Astrocyte (in vitro differentiated cells and primary cell): ENCODE measurements around the gene ZNF81. TPM values are rescaled to one million over a fixed set of nuclear protein-coding genes. Genes with fewer than 3 reads are reported as not detected.

Experiments
- DNase-seq: peaks from one replicate; pipeline ENCODE4 v3.0.0-alpha.2; 2010; ENCODE audit warnings: low read depth
- FAIRE-seq: peaks from 2 replicates; lab custom pipeline; 2011; peaks lifted over from hg19 to GRCh38; lab: Jason Lieb, UNC
- H2AFZ ChIP-seq: 2 replicates; pipeline ENCODE4 v1.6.0; 2012; ENCODE audit warnings: low read depth, low read length, inconsistent platforms
- H3K27ac ChIP-seq: 2 replicates; pipeline ENCODE4 v1.5.1; 2011; ENCODE audit warnings: low read depth, low read length, inconsistent platforms
- H3K27me3 ChIP-seq: 2 replicates; pipeline ENCODE4 v1.6.0; 2011; ENCODE audit warnings: low read length, inconsistent platforms; ENCODE audit not compliant: insufficient read depth
- H3K36me3 ChIP-seq: 2 replicates; pipeline ENCODE4 v1.5.1; 2011; ENCODE audit warnings: low read length, inconsistent platforms; ENCODE audit not compliant: insufficient read depth
- H3K4me1 ChIP-seq: 2 replicates; pipeline ENCODE4 v1.5.1; 2011; ENCODE audit warnings: low read length, inconsistent platforms; ENCODE audit not compliant: insufficient read depth
- H3K4me2 ChIP-seq: 2 replicates; pipeline ENCODE4 v1.6.0; 2012; ENCODE audit warnings: low read length, inconsistent platforms
- H3K4me3 ChIP-seq: 2 replicates; pipeline ENCODE4 v1.5.1; 2011; ENCODE audit warnings: low read depth, mild to moderate bottlenecking, low read length, inconsistent platforms; ENCODE audit not compliant: insufficient read depth
- H3K79me2 ChIP-seq: 2 replicates; pipeline ENCODE4 v1.6.0; 2012; ENCODE audit warnings: mild to moderate bottlenecking, low read length, inconsistent platforms; ENCODE audit not compliant: insufficient read depth
- H3K9ac ChIP-seq: 2 replicates; pipeline ENCODE4 v1.6.0; 2012; ENCODE audit warnings: mild to moderate bottlenecking, low read length, inconsistent platforms
- H3K9me3 ChIP-seq: 2 replicates; pipeline ENCODE4 v1.5.1; 2012; ENCODE audit warnings: low read depth, mild to moderate bottlenecking, low read length, inconsistent platforms; ENCODE audit not compliant: insufficient read depth
- H4K20me1 ChIP-seq: 2 replicates; pipeline ENCODE4 v1.6.0; 2012; ENCODE audit warnings: low read length, inconsistent platforms; ENCODE audit not compliant: insufficient read depth
- H3K27ac Mint-ChIP-seq: one replicate; pipeline ENCODE4 v1.8.0; 2021; ENCODE audit warnings: mild to moderate bottlenecking, mixed read lengths; ENCODE audit not compliant: unreplicated experiment
- H3K27me3 Mint-ChIP-seq: one replicate; pipeline ENCODE4 v1.8.0; 2021; ENCODE audit warnings: low read depth, mixed read lengths; ENCODE audit not compliant: unreplicated experiment
- H3K36me3 Mint-ChIP-seq: one replicate; pipeline ENCODE4 v1.8.0; 2021; ENCODE audit warnings: low read depth, mixed read lengths; ENCODE audit not compliant: unreplicated experiment
- H3K4me1 Mint-ChIP-seq: one replicate; pipeline ENCODE4 v1.8.0; 2021; ENCODE audit warnings: low read depth, mixed read lengths; ENCODE audit not compliant: unreplicated experiment
- H3K4me3 Mint-ChIP-seq: one replicate; pipeline ENCODE4 v1.8.0; 2021; ENCODE audit warnings: mild to moderate bottlenecking, moderate library complexity, mixed read lengths; ENCODE audit not compliant: unreplicated experiment
- H3K9me3 Mint-ChIP-seq: one replicate; pipeline ENCODE4 v1.8.0; 2021; ENCODE audit warnings: mild to moderate bottlenecking, mixed read lengths; ENCODE audit not compliant: unreplicated experiment
- EZH2 ChIP-seq: IDR thresholded peaks from 2 replicates; pipeline ENCODE4 v1.6.1; 2012; ENCODE audit warnings: mild to moderate bottlenecking, low read length, inconsistent platforms; ENCODE audit not compliant: insufficient read depth
- total RNA-seq: library from RNA; stranded (reverse); gene quantifications from 2 replicates; pipeline ENCODE4 v1.2.1, GENCODE V29; 2021
- TF ChIP-seq, protein P1 (sequence below): IDR thresholded peaks from 2 replicates; pipeline ENCODE4 v1.5.1; 2011; ENCODE audit warnings: low read depth, mild to moderate bottlenecking, inconsistent platforms, low read length, moderate library complexity; ENCODE audit not compliant: insufficient read depth

Gene ZNF81
- total RNA-seq, 1 donor from 2014 or later: 8.6 TPM

DNA sequence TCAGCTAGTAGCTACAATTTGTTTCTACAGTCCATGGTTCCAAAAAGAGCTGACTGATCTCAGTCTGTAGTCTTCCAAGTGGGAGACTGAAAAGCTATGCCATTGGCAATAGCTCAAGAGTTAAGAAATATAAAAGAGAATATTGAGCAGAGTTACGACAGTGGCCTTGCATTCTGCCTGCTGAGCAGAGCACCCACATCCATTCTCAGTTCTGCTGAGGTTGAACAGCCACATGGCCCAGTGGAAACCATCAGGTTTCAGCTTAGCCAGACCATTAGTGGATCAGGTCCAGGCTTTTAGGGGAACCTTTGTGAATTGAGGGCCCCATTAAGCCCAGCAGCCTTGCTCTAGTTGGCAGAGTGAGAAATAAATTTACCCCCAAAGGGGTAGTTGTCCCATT is 28.1 kb downstream of the ZNF81 start:
- no peak overlapping the region for H3K9ac ChIP-seq

GRCh38 chrX:47873123-47873522 is 36.4 kb downstream of the ZNF81 start:
- H3K9me3 ChIP-seq: no peaks in the 10 kb centered on the region
- TF ChIP-seq EZH2: no peak
- TF ChIP-seq, protein P1, sequence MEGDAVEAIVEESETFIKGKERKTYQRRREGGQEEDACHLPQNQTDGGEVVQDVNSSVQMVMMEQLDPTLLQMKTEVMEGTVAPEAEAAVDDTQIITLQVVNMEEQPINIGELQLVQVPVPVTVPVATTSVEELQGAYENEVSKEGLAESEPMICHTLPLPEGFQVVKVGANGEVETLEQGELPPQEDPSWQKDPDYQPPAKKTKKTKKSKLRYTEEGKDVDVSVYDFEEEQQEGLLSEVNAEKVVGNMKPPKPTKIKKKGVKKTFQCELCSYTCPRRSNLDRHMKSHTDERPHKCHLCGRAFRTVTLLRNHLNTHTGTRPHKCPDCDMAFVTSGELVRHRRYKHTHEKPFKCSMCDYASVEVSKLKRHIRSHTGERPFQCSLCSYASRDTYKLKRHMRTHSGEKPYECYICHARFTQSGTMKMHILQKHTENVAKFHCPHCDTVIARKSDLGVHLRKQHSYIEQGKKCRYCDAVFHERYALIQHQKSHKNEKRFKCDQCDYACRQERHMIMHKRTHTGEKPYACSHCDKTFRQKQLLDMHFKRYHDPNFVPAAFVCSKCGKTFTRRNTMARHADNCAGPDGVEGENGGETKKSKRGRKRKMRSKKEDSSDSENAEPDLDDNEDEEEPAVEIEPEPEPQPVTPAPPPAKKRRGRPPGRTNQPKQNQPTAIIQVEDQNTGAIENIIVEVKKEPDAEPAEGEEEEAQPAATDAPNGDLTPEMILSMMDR: no peak
- FAIRE-seq (no peak), DNase-seq (no peak)
- Mint-ChIP-seq H3K9me3 (no peaks in the 10 kb centered on the region), H3K4me1 (no peaks in the 10 kb centered on the region), H3K27me3 (no peaks in the 10 kb centered on the region), H3K4me3 (no peak overlapping the region), H3K27ac (no peak overlapping the region), H3K36me3 (peaks cover 15% of the 10 kb centered on the region)
- peaks cover 2% of the 10 kb centered on the region for H3K36me3 ChIP-seq
- no peak overlapping the region for H3K4me3 ChIP-seq
- H3K4me1 ChIP-seq: no peaks in the 10 kb centered on the region
- H2AFZ ChIP-seq: no peak overlapping the region
- no peaks in the 10 kb centered on the region for H3K79me2 ChIP-seq
- H3K4me2 ChIP-seq: no peak overlapping the region
- no peaks in the 10 kb centered on the region for H4K20me1 ChIP-seq
- H3K9ac ChIP-seq: no peak overlapping the region
- no peaks in the 10 kb centered on the region for H3K27me3 ChIP-seq
- no peak overlapping the region for H3K27ac ChIP-seq

More for the DNA sequence above, 28.1 kb downstream of the ZNF81 start:
- Histone ChIP-seq H3K79me2 (no peaks in the 10 kb centered on the region), H3K36me3 (no peaks in the 10 kb centered on the region), H3K4me2 (no peak overlapping the region), H3K4me3 (no peak overlapping the region), H4K20me1 (no peaks in the 10 kb centered on the region), H3K9me3 (no peaks in the 10 kb centered on the region), H3K27ac (no peak overlapping the region), H3K27me3 (no peaks in the 10 kb centered on the region), H3K4me1 (no peaks in the 10 kb centered on the region), H2AFZ (no peak overlapping the region)
- no peak overlapping the region for H3K27ac Mint-ChIP-seq
- no peak for TF ChIP-seq EZH2
- TF ChIP-seq, protein P1: no peak
- no peaks in the 10 kb centered on the region for H3K27me3 Mint-ChIP-seq
- H3K36me3 Mint-ChIP-seq: no peaks in the 10 kb centered on the region
- H3K4me3 Mint-ChIP-seq: no peak overlapping the region
- FAIRE-seq (no peak), DNase-seq (no peak)
- no peaks in the 10 kb centered on the region for H3K4me1 Mint-ChIP-seq
- no peaks in the 10 kb centered on the region for H3K9me3 Mint-ChIP-seq

DNA sequence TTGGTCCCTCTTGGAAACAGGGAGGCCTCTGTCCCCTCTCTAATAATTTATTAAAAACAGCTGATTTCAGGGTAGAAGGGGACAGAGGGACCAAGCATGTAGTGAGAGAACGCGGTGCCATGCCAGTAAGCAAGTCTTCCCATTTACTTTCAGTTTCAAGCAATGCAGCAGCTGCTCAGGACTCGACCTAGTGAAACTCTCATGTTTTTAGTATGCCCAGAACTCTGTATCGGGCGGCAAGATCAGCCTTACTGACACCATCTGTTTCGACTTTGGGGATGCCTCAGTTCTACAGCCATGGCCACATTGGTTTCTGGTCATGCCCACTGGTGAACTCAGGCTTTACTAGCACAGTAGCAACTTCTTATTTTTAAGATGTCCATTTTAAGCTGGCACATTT is 40.6 kb downstream of the ZNF81 start:
- Histone ChIP-seq H4K20me1 (no peaks in the 10 kb centered on the region), H3K27me3 (no peaks in the 10 kb centered on the region), H3K4me1 (no peaks in the 10 kb centered on the region), H3K36me3 (peaks cover 2% of the 10 kb centered on the region), H3K9ac (no peak overlapping the region), H3K79me2 (no peaks in the 10 kb centered on the region), H2AFZ (no peak overlapping the region), H3K27ac (no peak overlapping the region), H3K9me3 (no peaks in the 10 kb centered on the region), H3K4me2 (no peak overlapping the region), H3K4me3 (no peak overlapping the region)
- no peaks in the 10 kb centered on the region for H3K4me1 Mint-ChIP-seq
- peaks cover 13% of the 10 kb centered on the region for H3K36me3 Mint-ChIP-seq
- TF ChIP-seq, protein P1: no peak
- no peak for TF ChIP-seq EZH2
- no peak for DNase-seq
- no peak overlapping the region for H3K27ac Mint-ChIP-seq
- H3K4me3 Mint-ChIP-seq: no peak overlapping the region
- H3K9me3 Mint-ChIP-seq: no peaks in the 10 kb centered on the region
- no peaks in the 10 kb centered on the region for H3K27me3 Mint-ChIP-seq
- FAIRE-seq: no peak
